Neural progenitor cell (in vitro differentiated cells): ENCODE results near the gene ADGRG1. TPM values are rescaled to one million over a fixed set of nuclear protein-coding genes. Genes with fewer than 3 reads are reported as not detected.

Experiments
- DNase-seq: peaks from one replicate; pipeline ENCODE4 v3.0.0-alpha.2; 2016; ENCODE audit warnings: low spot score
- H2AFZ ChIP-seq: fragments of 200-600 bp; sonication (generic); replicated peaks from 2 replicates; pipeline ENCODE4 v1.6.1; 2016; ENCODE audit warnings: antibody characterized with exemption
- H3F3A ChIP-seq: fragments of 200-600 bp; sonication (generic); 2 replicates; pipeline ENCODE4 v1.6.1; 2016; ENCODE audit warnings: antibody characterized with exemption, low read depth
- H3K27ac ChIP-seq: fragments of 200-600 bp; sonication (generic); 2 replicates; pipeline ENCODE4 v1.5.1; 2016; ENCODE audit warnings: mild to moderate bottlenecking
- H3K27me3 ChIP-seq: fragments of 200-600 bp; sonication (generic); 2 replicates; pipeline ENCODE4 v1.6.1; 2016; ENCODE audit warnings: mild to moderate bottlenecking, moderate library complexity
- H3K36me3 ChIP-seq: fragments of 200-600 bp; sonication (generic); 2 replicates; pipeline ENCODE4 v1.5.1; 2016
- H3K4me1 ChIP-seq: fragments of 200-600 bp; sonication (generic); 2 replicates; pipeline ENCODE4 v1.6.1; 2016; ENCODE audit warnings: mixed run types
- H3K4me2 ChIP-seq: fragments of 200-600 bp; sonication (generic); 2 replicates; pipeline ENCODE4 v1.6.1; 2016
- H3K4me3 ChIP-seq: fragments of 200-600 bp; sonication (generic); 2 replicates; pipeline ENCODE4 v1.5.1; 2016
- H3K79me2 ChIP-seq: fragments of 200-600 bp; sonication (generic); 2 replicates; pipeline ENCODE4 v1.6.1; 2016; ENCODE audit warnings: low read depth
- H3K9ac ChIP-seq: fragments of 200-600 bp; sonication (generic); 2 replicates; pipeline ENCODE4 v1.6.1; 2016
- H3K9me3 ChIP-seq: fragments of 200-600 bp; sonication (generic); 2 replicates; pipeline ENCODE4 v1.5.1; 2016; ENCODE audit warnings: low read depth
- H4K20me1 ChIP-seq: fragments of 200-600 bp; sonication (generic); 2 replicates; pipeline ENCODE4 v1.6.1; 2016; ENCODE audit warnings: low read depth
- H3K27ac Mint-ChIP-seq: 3 replicates; pipeline ENCODE4 v1.8.0; 2021; ENCODE audit warnings: mixed read lengths
- H3K27me3 Mint-ChIP-seq: 2 replicates; pipeline ENCODE4 v1.8.0; 2022; ENCODE audit warnings: low read depth, mild to moderate bottlenecking, inconsistent platforms, moderate library complexity, mixed read lengths; ENCODE audit not compliant: insufficient read depth
- H3K36me3 Mint-ChIP-seq: 3 replicates; pipeline ENCODE4 v1.8.0; 2021; ENCODE audit warnings: mixed read lengths
- H3K4me1 Mint-ChIP-seq: 3 replicates; pipeline ENCODE4 v1.8.0; 2021; ENCODE audit warnings: mixed read lengths
- H3K4me3 Mint-ChIP-seq: 3 replicates; pipeline ENCODE4 v1.8.0; 2021; ENCODE audit warnings: mild to moderate bottlenecking, moderate library complexity, mixed read lengths
- H3K9me3 Mint-ChIP-seq: 3 replicates; pipeline ENCODE4 v1.8.0; 2020; ENCODE audit warnings: mixed read lengths
- EZH2 ChIP-seq: fragments of 200-600 bp; sonication (generic); IDR thresholded peaks from 2 replicates; pipeline ENCODE4 v1.6.1; 2017; ENCODE audit warnings: antibody characterized with exemption, mild to moderate bottlenecking, moderate library complexity
- EZH2phosphoT487 ChIP-seq: fragments of 200-600 bp; sonication (generic); IDR thresholded peaks from 2 replicates; pipeline ENCODE4 v1.6.1; 2017; ENCODE audit warnings: antibody characterized with exemption
- total RNA-seq: library from RNA; depleted of rRNA; stranded (reverse); fragments of >200 nt; gene quantifications from 2 replicates; pipeline ENCODE4 v1.2.3, GENCODE V29; 2015; ENCODE audit warnings: low replicate concordance
- TF ChIP-seq, protein P1 (sequence below): fragments of 200-600 bp; sonication (generic); IDR thresholded peaks from 2 replicates; pipeline ENCODE4 v1.5.1; 2017; ENCODE audit warnings: antibody characterized with exemption, mild to moderate bottlenecking

The ADGRG1 gene
- total RNA-seq, 1 donor from 2014 or later = 8.0 TPM

DNA sequence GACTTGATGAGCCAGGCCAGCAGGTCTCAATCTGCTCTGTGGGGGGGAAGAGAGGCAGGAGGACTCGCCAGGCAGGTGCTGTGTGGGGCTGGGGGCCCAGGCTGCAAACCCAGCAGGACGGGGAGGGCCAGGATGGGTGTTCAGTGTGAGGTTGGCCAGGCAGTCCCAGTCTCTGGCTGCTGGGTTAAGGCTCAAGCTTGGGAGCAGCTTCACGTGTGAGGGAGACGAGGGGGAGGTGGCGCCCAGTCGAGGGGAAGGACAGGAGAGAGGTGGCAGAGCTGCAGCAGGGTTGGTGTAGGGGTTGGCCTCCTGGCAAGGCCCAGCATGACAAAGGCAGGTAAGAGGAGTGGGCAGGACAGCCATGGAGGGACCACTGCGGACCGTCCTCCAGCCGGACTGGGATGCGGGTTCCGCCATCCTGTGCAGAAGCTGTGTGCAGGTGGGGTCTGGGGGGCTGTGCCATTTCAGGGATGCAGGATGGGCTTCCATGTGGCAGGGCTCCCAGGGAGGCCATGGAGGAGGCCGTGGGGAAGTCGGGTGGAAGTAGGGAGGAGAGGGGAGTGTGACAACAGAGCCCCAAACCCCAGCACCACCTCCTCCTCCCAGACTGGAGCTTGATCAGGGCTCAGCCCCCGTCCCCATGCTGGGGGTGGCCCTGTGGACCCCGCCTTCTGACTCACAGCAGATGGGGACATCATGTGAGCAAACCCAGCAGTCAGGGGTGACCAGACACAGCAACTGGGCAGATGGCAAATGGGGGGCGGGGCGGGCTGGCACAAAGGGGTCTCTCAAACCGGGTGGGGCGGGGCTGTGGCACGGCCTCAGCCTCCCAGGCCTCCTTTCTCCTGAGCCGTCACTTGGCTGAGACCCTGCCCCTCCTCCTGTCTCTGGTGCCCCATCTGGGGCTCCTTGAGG lies 2.8 kb downstream of the ADGRG1 start:
- H3K9ac ChIP-seq = no peak overlapping the region
- H3K4me3 ChIP-seq = no peak overlapping the region
- Mint-ChIP-seq H3K36me3 (no peaks in the 10 kb centered on the region), H3K27me3 (peaks cover 11% of the 10 kb centered on the region), H3K4me1 (peaks cover 54% of the 10 kb centered on the region), H3K27ac (peak overlapping the region; percentile 98), H3K4me3 (no peak overlapping the region), H3K9me3 (no peaks in the 10 kb centered on the region)
- no peak overlapping the region for H2AFZ ChIP-seq
- peaks cover 17% of the 10 kb centered on the region for H3K4me1 ChIP-seq
- no peaks in the 10 kb centered on the region for H4K20me1 ChIP-seq
- TF ChIP-seq EZH2phosphoT487 (no peak), EZH2 (no peak)
- TF ChIP-seq, protein P1, sequence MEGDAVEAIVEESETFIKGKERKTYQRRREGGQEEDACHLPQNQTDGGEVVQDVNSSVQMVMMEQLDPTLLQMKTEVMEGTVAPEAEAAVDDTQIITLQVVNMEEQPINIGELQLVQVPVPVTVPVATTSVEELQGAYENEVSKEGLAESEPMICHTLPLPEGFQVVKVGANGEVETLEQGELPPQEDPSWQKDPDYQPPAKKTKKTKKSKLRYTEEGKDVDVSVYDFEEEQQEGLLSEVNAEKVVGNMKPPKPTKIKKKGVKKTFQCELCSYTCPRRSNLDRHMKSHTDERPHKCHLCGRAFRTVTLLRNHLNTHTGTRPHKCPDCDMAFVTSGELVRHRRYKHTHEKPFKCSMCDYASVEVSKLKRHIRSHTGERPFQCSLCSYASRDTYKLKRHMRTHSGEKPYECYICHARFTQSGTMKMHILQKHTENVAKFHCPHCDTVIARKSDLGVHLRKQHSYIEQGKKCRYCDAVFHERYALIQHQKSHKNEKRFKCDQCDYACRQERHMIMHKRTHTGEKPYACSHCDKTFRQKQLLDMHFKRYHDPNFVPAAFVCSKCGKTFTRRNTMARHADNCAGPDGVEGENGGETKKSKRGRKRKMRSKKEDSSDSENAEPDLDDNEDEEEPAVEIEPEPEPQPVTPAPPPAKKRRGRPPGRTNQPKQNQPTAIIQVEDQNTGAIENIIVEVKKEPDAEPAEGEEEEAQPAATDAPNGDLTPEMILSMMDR = no peak
- H3K79me2 ChIP-seq = no peaks in the 10 kb centered on the region
- no peak overlapping the region for H3K4me2 ChIP-seq
- H3K9me3 ChIP-seq = no peaks in the 10 kb centered on the region
- no peaks in the 10 kb centered on the region for H3K36me3 ChIP-seq
- H3K27me3 ChIP-seq = no peaks in the 10 kb centered on the region
- peaks cover 9% of the 10 kb centered on the region for H3F3A ChIP-seq
- H3K27ac ChIP-seq = no peak overlapping the region
- no peak for DNase-seq

- H3K27me3 Mint-ChIP-seq = peaks cover 7% of the 10 kb centered on the region
- peaks cover 23% of the 10 kb centered on the region for H3K4me1 ChIP-seq
- H3K9ac ChIP-seq = no peak overlapping the region
- no peaks in the 10 kb centered on the region for H3K9me3 ChIP-seq
- H3K27ac ChIP-seq = no peak overlapping the region
- no peak overlapping the region for H3K4me3 ChIP-seq
- no peaks in the 10 kb centered on the region for H3K27me3 ChIP-seq
- no peaks in the 10 kb centered on the region for H3K79me2 ChIP-seq
- no peaks in the 10 kb centered on the region for H3K9me3 Mint-ChIP-seq
- H3K36me3 Mint-ChIP-seq = no peaks in the 10 kb centered on the region
- H2AFZ ChIP-seq = no peak overlapping the region
- H3K4me2 ChIP-seq = no peak overlapping the region
- H3F3A ChIP-seq = peaks cover 15% of the 10 kb centered on the region
- peak overlapping the region; percentile 66 for H3K27ac Mint-ChIP-seq
- TF ChIP-seq, protein P1 = no peak
- TF ChIP-seq EZH2phosphoT487 (no peak), EZH2 (no peak)
- no peaks in the 10 kb centered on the region for H3K36me3 ChIP-seq
- peaks cover 57% of the 10 kb centered on the region for H3K4me1 Mint-ChIP-seq
- no peaks in the 10 kb centered on the region for H4K20me1 ChIP-seq
- no peak for DNase-seq
- H3K4me3 Mint-ChIP-seq = no peak overlapping the region
Observed at GRCh38 chr16:57632568-57632967, 4.1 kb downstream of the ADGRG1 start.

DNA sequence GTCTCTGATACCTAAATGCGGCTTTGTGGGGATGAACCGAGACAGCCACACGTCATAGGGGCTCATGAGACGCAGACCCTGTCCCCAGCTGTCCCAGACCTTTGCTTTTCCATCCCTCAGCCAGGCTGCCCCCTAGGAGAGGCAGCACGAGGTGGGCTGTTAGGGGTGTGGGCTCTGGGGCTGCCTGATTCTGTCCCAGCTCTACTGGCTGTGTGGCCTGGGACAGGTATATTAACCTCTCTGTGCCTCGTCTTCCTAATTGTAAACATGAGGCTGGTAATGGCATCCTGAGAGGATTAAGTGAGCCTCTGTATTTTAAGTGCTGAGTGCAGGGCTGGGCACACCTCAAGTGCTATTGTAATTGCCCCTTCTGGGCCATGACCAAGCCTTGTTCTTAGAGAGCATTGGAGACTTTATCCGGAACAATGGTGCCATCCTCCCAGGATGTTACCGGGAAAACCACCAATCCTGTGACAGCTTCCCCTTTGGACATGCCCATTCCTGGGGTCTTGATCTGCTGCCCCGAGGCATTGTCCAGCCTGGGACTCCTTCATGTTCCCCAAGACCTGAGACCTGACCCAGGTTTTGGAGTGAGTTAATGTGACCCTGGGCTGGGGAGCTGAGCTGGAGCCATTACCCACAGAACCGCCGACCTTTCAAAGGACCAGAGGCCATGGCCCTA lies 5.1 kb downstream of the ADGRG1 start:
- no peaks in the 10 kb centered on the region for H3K79me2 ChIP-seq
- no peaks in the 10 kb centered on the region for H3K9me3 Mint-ChIP-seq

More for the DNA sequence above, 5.1 kb downstream of the ADGRG1 start:
- Histone ChIP-seq H3K9ac (no peak overlapping the region), H3K27me3 (no peaks in the 10 kb centered on the region), H3K4me3 (no peak overlapping the region), H3K36me3 (no peaks in the 10 kb centered on the region), H3K27ac (no peak overlapping the region), H2AFZ (no peak overlapping the region), H3K4me2 (no peak overlapping the region), H3F3A (peaks cover 19% of the 10 kb centered on the region), H3K9me3 (no peaks in the 10 kb centered on the region), H3K4me1 (peaks cover 22% of the 10 kb centered on the region), H4K20me1 (no peaks in the 10 kb centered on the region)
- Mint-ChIP-seq H3K4me3 (no peak overlapping the region), H3K27me3 (peaks cover 9% of the 10 kb centered on the region), H3K27ac (peak overlapping the region; percentile 66), H3K36me3 (no peaks in the 10 kb centered on the region), H3K4me1 (peaks cover 58% of the 10 kb centered on the region)
- no peak for DNase-seq
- TF ChIP-seq EZH2phosphoT487 (no peak), EZH2 (no peak)
- TF ChIP-seq, protein P1 = no peak
